CD4-positive, alpha-beta T cell treated with Interleukin-15 for 1 hour (primary cell): ENCODE data around the gene YIPF4.
"Not testable (repeated sequence)": the region's sequence is repeated elsewhere in the genome, so short reads cannot be mapped to it uniquely, and the experiment has no call there.

ENCODE experiments used
- DNase-seq: peaks from one replicate; pipeline ENCODE4 v3.0.0-alpha.2; 2020

YIPF4 gene

GRCh38 chr2:32277674-32278477, at the start of gene YIPF4:
TSS of gene YIPF4 (plus strand) at chr2:32277904. CDS start at chr2:32278156, 252 bp downstream.
- peak; percentile 91 for DNase-seq

GRCh38 chr2:32228181-32228580, 49.5 kb upstream of the YIPF4 start:
- DNase-seq, result no peak

- DNase-seq, result no peak
Measured at GRCh38 chr2:32229635-32230034, 48.1 kb upstream of the YIPF4 start.

- DNase-seq, result no peak
Measured at GRCh38 chr2:32231959-32232358, 45.7 kb upstream of the YIPF4 start.

- DNase-seq, result no peak
Measured at GRCh38 chr2:32235315-32235714, 42.4 kb upstream of the YIPF4 start.

GRCh38 chr2:32237488-32237887, 40.2 kb upstream of the YIPF4 start:
- no peak for DNase-seq

GRCh38 chr2:32237996-32238395, 39.7 kb upstream of the YIPF4 start:
- no peak for DNase-seq

- DNase-seq, result no peak
Measured at GRCh38 chr2:32242331-32242730, 35.4 kb upstream of the YIPF4 start.

GRCh38 chr2:32246911-32247310, 30.8 kb upstream of the YIPF4 start:
- DNase-seq, result no peak

GRCh38 chr2:32248299-32248698, 29.4 kb upstream of the YIPF4 start:
- DNase-seq, result no peak

- no peak for DNase-seq
Measured at GRCh38 chr2:32249731-32250236, 27.9 kb upstream of the YIPF4 start.

GRCh38 chr2:32250290-32250689, 27.4 kb upstream of the YIPF4 start:
- DNase-seq, result no peak

- DNase-seq, result no peak
Measured at GRCh38 chr2:32258242-32258641, 19.5 kb upstream of the YIPF4 start.

- no peak for DNase-seq
Measured at GRCh38 chr2:32260376-32260775, 17.3 kb upstream of the YIPF4 start.

GRCh38 chr2:32262105-32262504, 15.6 kb upstream of the YIPF4 start:
- DNase-seq, result peak; percentile 38

- DNase-seq, result peak; percentile 32
Measured at GRCh38 chr2:32264422-32265105, 13.1 kb upstream of the YIPF4 start, which contains the start of gene NLRC4. TSS of gene NLRC4 (minus strand) at chr2:32264886. CDS start at chr2:32256775, 8,111 bp downstream.

GRCh38 chr2:32271063-32271462, 6.6 kb upstream of the YIPF4 start:
- DNase-seq, result no peak

GRCh38 chr2:32272279-32272678, 5.4 kb upstream of the YIPF4 start:
- no peak for DNase-seq

GRCh38 chr2:32274289-32274688, 3.4 kb upstream of the YIPF4 start:
- no peak for DNase-seq

- not testable (repeated sequence) for DNase-seq
Measured at GRCh38 chr2:32275790-32276189, 1.9 kb upstream of the YIPF4 start.

- DNase-seq, result no peak
Measured at GRCh38 chr2:32277363-32277673, 386 bp upstream of the YIPF4 start.

- no peak for DNase-seq
Measured at GRCh38 chr2:32278478-32278853, 762 bp downstream of the YIPF4 start.

GRCh38 chr2:32284321-32284720, 6.6 kb downstream of the YIPF4 start:
- DNase-seq, result peak; percentile 26
